Activated naive CD8-positive, alpha-beta T cell treated with anti-CD3 and anti-CD28 coated beads, Interleukin-2, amount 10 ng/mL, durations not matched to agents 7 days and 5 days (primary cell): ENCODE results near the gene KLHL10. TPM values are rescaled to one million over a fixed set of nuclear protein-coding genes. Genes with fewer than 3 reads are reported as not detected.
"Not testable (repeated sequence)": the region's sequence is repeated elsewhere in the genome, so short reads cannot be mapped to it uniquely, and the experiment has no call there.

Source experiments
- ATAC-seq: fragments of 150-1000 bp; cut with Tn5 transposase; one replicate; pipeline ENCODE4 v1.10.0; 2021; ENCODE audit warnings: low read depth, moderate library complexity
- POLR2A ChIA-PET: fragments of 350-600 bp; sonication (Branson Sonifier 250); formaldehyde crosslinking; loops from one replicate; lab custom pipeline; 2021; ENCODE audit warnings: antibody characterized with exemption; lab: Charles Lee
- DNase-seq: peaks from one replicate; pipeline ENCODE4 v3.0.0; 2021
- H3K27ac Mint-ChIP-seq: one replicate; pipeline ENCODE4 v1.8.0; 2022; ENCODE audit warnings: mild to moderate bottlenecking, mixed read lengths
- H3K27me3 Mint-ChIP-seq: one replicate; pipeline ENCODE4 v1.8.0; 2022; ENCODE audit warnings: mild to moderate bottlenecking, moderate library complexity, mixed read lengths
- H3K36me3 Mint-ChIP-seq: one replicate; pipeline ENCODE4 v1.8.0; 2021; ENCODE audit warnings: mild to moderate bottlenecking, mixed read lengths
- H3K4me1 Mint-ChIP-seq: one replicate; pipeline ENCODE4 v1.8.0; 2021; ENCODE audit warnings: mixed read lengths
- H3K4me3 Mint-ChIP-seq: one replicate; pipeline ENCODE4 v1.8.0; 2022; ENCODE audit warnings: mild to moderate bottlenecking, moderate library complexity, mixed read lengths
- H3K9me3 Mint-ChIP-seq: one replicate; pipeline ENCODE4 v1.8.0; 2021; ENCODE audit warnings: mixed read lengths
- total RNA-seq, 2 experiments: library from RNA; stranded (reverse); gene quantifications; one replicate each; pipeline ENCODE4 v1.2.3, GENCODE V29; 2021

KLHL10 gene
- total RNA-seq, 2 experiments from 2014 or later = not detected

- POLR2A ChIA-PET = interaction anchor here (0.6 kb wide), 1 partner anchor 42 kb away, joined by 3 read pairs; no protein-coding TSS in a partner anchor
These were observed 15.1 kb upstream of the KLHL10 start for GRCh38 chr17:41822216-41823140.

GRCh38 chr17:41823141-41823524 is 14.5 kb upstream of the KLHL10 start:
- POLR2A ChIA-PET = interaction anchor here (0.6 kb wide), 1 partner anchor 41 kb away, joined by 3 read pairs; no protein-coding TSS in a partner anchor
- no peak for DNase-seq
- Mint-ChIP-seq H3K4me1 (no peaks in the 10 kb centered on the region), H3K27ac (no peak overlapping the region), H3K4me3 (no peak overlapping the region), H3K36me3 (peaks cover 2% of the 10 kb centered on the region), H3K27me3 (no peaks in the 10 kb centered on the region), H3K9me3 (no peaks in the 10 kb centered on the region)
- no peak for ATAC-seq

More at GRCh38 chr17:41822216-41823140, 15.1 kb upstream of the KLHL10 start:
- DNase-seq (no peak), ATAC-seq (no peak)
- peaks cover 2% of the 10 kb centered on the region for H3K36me3 Mint-ChIP-seq
- H3K4me3 Mint-ChIP-seq = no peak overlapping the region
- H3K27ac Mint-ChIP-seq = no peak overlapping the region
- no peaks in the 10 kb centered on the region for H3K27me3 Mint-ChIP-seq
- H3K9me3 Mint-ChIP-seq = no peaks in the 10 kb centered on the region
- H3K4me1 Mint-ChIP-seq = no peaks in the 10 kb centered on the region

GRCh38 chr17:41823580-41823979 is 14.0 kb upstream of the KLHL10 start:
- H3K27ac Mint-ChIP-seq = no peak overlapping the region
- ATAC-seq (no peak), DNase-seq (no peak)
- H3K4me3 Mint-ChIP-seq = no peak overlapping the region
- POLR2A ChIA-PET = no interaction called here
- H3K9me3 Mint-ChIP-seq = no peaks in the 10 kb centered on the region
- no peaks in the 10 kb centered on the region for H3K27me3 Mint-ChIP-seq
- peaks cover 2% of the 10 kb centered on the region for H3K36me3 Mint-ChIP-seq
- H3K4me1 Mint-ChIP-seq = no peaks in the 10 kb centered on the region

GRCh38 chr17:41824086-41824485 is 13.5 kb upstream of the KLHL10 start:
- Mint-ChIP-seq H3K27me3 (no peaks in the 10 kb centered on the region), H3K36me3 (peaks cover 2% of the 10 kb centered on the region), H3K4me1 (no peaks in the 10 kb centered on the region), H3K9me3 (no peaks in the 10 kb centered on the region), H3K4me3 (no peak overlapping the region), H3K27ac (no peak overlapping the region)
- no peak for DNase-seq
- POLR2A ChIA-PET = no interaction called here
- no peak for ATAC-seq

- no peaks in the 10 kb centered on the region for H3K9me3 Mint-ChIP-seq
- ATAC-seq = no peak
- POLR2A ChIA-PET = no interaction called here
- no peak for DNase-seq
- H3K4me3 Mint-ChIP-seq = no peak overlapping the region
- no peaks in the 10 kb centered on the region for H3K27me3 Mint-ChIP-seq
- peaks cover 2% of the 10 kb centered on the region for H3K36me3 Mint-ChIP-seq
- H3K27ac Mint-ChIP-seq = no peak overlapping the region
- no peaks in the 10 kb centered on the region for H3K4me1 Mint-ChIP-seq
These were observed 12.3 kb upstream of the KLHL10 start for GRCh38 chr17:41825175-41825845.

GRCh38 chr17:41829961-41830360 is 7.7 kb upstream of the KLHL10 start:
- H3K27me3 Mint-ChIP-seq, DNase-seq, H3K4me1 Mint-ChIP-seq, POLR2A ChIA-PET, ATAC-seq, H3K9me3 Mint-ChIP-seq, H3K4me3 Mint-ChIP-seq, H3K27ac Mint-ChIP-seq: not testable (repeated sequence)
- peaks cover 13% of the 10 kb centered on the region for H3K36me3 Mint-ChIP-seq

GRCh38 chr17:41835214-41835799 is 2.3 kb upstream of the KLHL10 start:
- peaks cover 16% of the 10 kb centered on the region for H3K4me1 Mint-ChIP-seq
- no peaks in the 10 kb centered on the region for H3K9me3 Mint-ChIP-seq
- peak; percentile 12 for ATAC-seq
- POLR2A ChIA-PET = no interaction called here
- H3K4me3 Mint-ChIP-seq = peak overlapping the region; percentile 85
- peaks cover 11% of the 10 kb centered on the region for H3K36me3 Mint-ChIP-seq
- H3K27ac Mint-ChIP-seq = peak overlapping the region; percentile 55
- no peak for DNase-seq
- H3K27me3 Mint-ChIP-seq = peaks cover 13% of the 10 kb centered on the region

GRCh38 chr17:41835800-41836549 is 1.6 kb upstream of the KLHL10 start, which contains the start of gene NT5C3B:
NT5C3B (minus strand) TSS chr17:41836232; CDS start chr17:41836193, 39 bp downstream.
- peaks cover 13% of the 10 kb centered on the region for H3K27me3 Mint-ChIP-seq
- peaks cover 9% of the 10 kb centered on the region for H3K36me3 Mint-ChIP-seq
- DNase-seq (peak; percentile 76), ATAC-seq (peak; percentile 78)
- peaks cover 16% of the 10 kb centered on the region for H3K4me1 Mint-ChIP-seq
- H3K4me3 Mint-ChIP-seq = peak within 1 kb of the TSS; percentile 85
- POLR2A ChIA-PET = no interaction called here
- no peaks in the 10 kb centered on the region for H3K9me3 Mint-ChIP-seq
- peak within 1 kb of the TSS; percentile 55 for H3K27ac Mint-ChIP-seq

GRCh38 chr17:41836550-41837196 is 952 bp upstream of the KLHL10 start:
- Mint-ChIP-seq H3K9me3 (no peaks in the 10 kb centered on the region), H3K4me1 (peaks cover 16% of the 10 kb centered on the region), H3K27ac (peak overlapping the region; percentile 51), H3K36me3 (peaks cover 5% of the 10 kb centered on the region), H3K27me3 (peaks cover 13% of the 10 kb centered on the region), H3K4me3 (peak overlapping the region; percentile 81)
- POLR2A ChIA-PET = no interaction called here
- DNase-seq (no peak), ATAC-seq (no peak)

GRCh38 chr17:41839448-41839847 is 1.8 kb downstream of the KLHL10 start:
- ATAC-seq, H3K27ac Mint-ChIP-seq, POLR2A ChIA-PET, H3K4me3 Mint-ChIP-seq, H3K9me3 Mint-ChIP-seq, DNase-seq, H3K36me3 Mint-ChIP-seq: not testable (repeated sequence)
- Mint-ChIP-seq H3K27me3 (peaks cover 13% of the 10 kb centered on the region), H3K4me1 (peaks cover 13% of the 10 kb centered on the region)

- H3K4me1 Mint-ChIP-seq, H3K9me3 Mint-ChIP-seq, ATAC-seq, H3K36me3 Mint-ChIP-seq, H3K27ac Mint-ChIP-seq, H3K4me3 Mint-ChIP-seq, DNase-seq, POLR2A ChIA-PET: not testable (repeated sequence)
- H3K27me3 Mint-ChIP-seq = peaks cover 13% of the 10 kb centered on the region
These were observed 3.2 kb downstream of the KLHL10 start for GRCh38 chr17:41840781-41841180.

- POLR2A ChIA-PET = no interaction called here
- no peak for ATAC-seq
- no peak overlapping the region for H3K4me3 Mint-ChIP-seq
- DNase-seq = no peak
- H3K27ac Mint-ChIP-seq = no peak overlapping the region
- no peaks in the 10 kb centered on the region for H3K4me1 Mint-ChIP-seq
- no peaks in the 10 kb centered on the region for H3K27me3 Mint-ChIP-seq
- no peaks in the 10 kb centered on the region for H3K9me3 Mint-ChIP-seq
- no peaks in the 10 kb centered on the region for H3K36me3 Mint-ChIP-seq
These were observed 7.3 kb downstream of the KLHL10 start for GRCh38 chr17:41844971-41845370.
